IMR-90 (cell line): ENCODE data around the gene CST7. TPM values are rescaled to one million over a fixed set of nuclear protein-coding genes. Genes with fewer than 3 reads are reported as not detected.
A peak's percentile ranks its signal among the peaks of the same experiment; 100 is the strongest.

Experiments
- ATAC-seq: fragments of 200-7000 bp; cut with Tn5 transposase; 2 replicates; pipeline ENCODE4 v1.9.1; 2020; ENCODE audit warnings: low read depth, mild to moderate bottlenecking, moderate library complexity
- BruUV-seq: library from RNA; stranded (reverse); fragments of 400-500 nt; replicated peaks from 2 replicates; lab custom pipeline; 2021; lab: Mats Ljungman, UMichigan
- CTCF ChIA-PET: fragments of 300-600 bp; formaldehyde crosslinking; extraction: SDS; loops from one replicate; lab custom pipeline; 2021; ENCODE audit warnings: antibody characterized with exemption; lab: Yijun Ruan, JAX
- POLR2A ChIA-PET: fragments of 300-600 bp; sonication (Branson Sonifier 250); formaldehyde crosslinking; loops from one replicate; lab custom pipeline; 2022; ENCODE audit warnings: antibody characterized with exemption; ENCODE audit not compliant: unreplicated experiment; lab: Charles Lee
- DNase-seq: peaks from one replicate; pipeline ENCODE4 v3.0.0; 2013
- H2AFZ ChIP-seq: replicated peaks from 2 replicates; pipeline ENCODE3; 2013; ENCODE audit warnings: low read length, mild to moderate bottlenecking; ENCODE audit not compliant: poor library complexity
- H2AK5ac ChIP-seq: 2 replicates; pipeline ENCODE4 v1.6.1; 2013; ENCODE audit warnings: low read depth, low read length, inconsistent platforms
- H2AK9ac ChIP-seq: replicated peaks from 2 replicates; pipeline ENCODE3; 2013; ENCODE audit warnings: mild to moderate bottlenecking, low read depth, low read length, moderate library complexity; ENCODE audit not compliant: poor library complexity
- H2BK120ac ChIP-seq: 2 replicates; pipeline ENCODE4 v1.6.1; 2013; ENCODE audit warnings: low read depth, low read length, inconsistent platforms
- H2BK15ac ChIP-seq: 3 replicates; pipeline ENCODE4 v1.6.1; 2013; ENCODE audit warnings: low read depth, low read length, inconsistent platforms
- H2BK20ac ChIP-seq: 2 replicates; pipeline ENCODE4 v1.6.1; 2013; ENCODE audit warnings: low read depth, mild to moderate bottlenecking, inconsistent platforms, low read length, moderate library complexity
- H2BK5ac ChIP-seq: 2 replicates; pipeline ENCODE4 v1.6.1; 2013; ENCODE audit warnings: mild to moderate bottlenecking, low read depth, low read length, inconsistent platforms; ENCODE audit not compliant: poor library complexity, severe bottlenecking
- H3K14ac ChIP-seq: replicated peaks from 2 replicates; pipeline ENCODE4 v1.6.1; 2013; ENCODE audit warnings: low read depth, low read length, inconsistent platforms
- H3K18ac ChIP-seq: 2 replicates; pipeline ENCODE4 v1.6.1; 2013; ENCODE audit warnings: low read depth, low read length, control low read depth
- H3K23ac ChIP-seq: 2 replicates; pipeline ENCODE4 v1.6.1; 2013; ENCODE audit warnings: low read depth, low read length, inconsistent platforms
- H3K27ac ChIP-seq: 2 replicates; pipeline ENCODE4 v1.5.1; 2013; ENCODE audit warnings: mild to moderate bottlenecking, control low read depth, low read length; ENCODE audit not compliant: insufficient read depth
- H3K27me3 ChIP-seq: 2 replicates; pipeline ENCODE4 v1.6.1; 2013; ENCODE audit warnings: low read length; ENCODE audit not compliant: control insufficient read depth, insufficient read depth
- H3K36me3 ChIP-seq: 2 replicates; pipeline ENCODE4 v1.6.1; 2013; ENCODE audit warnings: low read length, mixed read lengths; ENCODE audit not compliant: control insufficient read depth, insufficient read depth
- H3K4ac ChIP-seq: 2 replicates; pipeline ENCODE4 v1.6.1; 2013; ENCODE audit warnings: low read depth, low read length, inconsistent platforms
- H3K4me1 ChIP-seq: 2 replicates; pipeline ENCODE4 v1.6.1; 2013; ENCODE audit warnings: low read length, mixed read lengths; ENCODE audit not compliant: control insufficient read depth, insufficient read depth
- H3K4me2 ChIP-seq: 2 replicates; pipeline ENCODE4 v1.6.1; 2013; ENCODE audit warnings: low read depth, mild to moderate bottlenecking, control low read depth, low read length, moderate library complexity
- H3K4me3 ChIP-seq: 2 replicates; pipeline ENCODE4 v1.5.1; 2013; ENCODE audit warnings: low read depth, mild to moderate bottlenecking, control low read depth, low read length, moderate library complexity; ENCODE audit not compliant: insufficient read depth
- H3K56ac ChIP-seq: 2 replicates; pipeline ENCODE4 v1.6.1; 2013; ENCODE audit warnings: low read length, inconsistent platforms; ENCODE audit not compliant: insufficient read depth; ENCODE audit errors: extremely low read depth
- H3K79me1 ChIP-seq, 2 experiments: 2 replicates each; pipeline ENCODE4 v1.6.1; 2013; ENCODE audit warnings: low read length in 2 of 2, inconsistent platforms in 1 of 2, low read depth in 1 of 2
- H3K9ac ChIP-seq: 2 replicates; pipeline ENCODE4 v1.6.1; 2013; ENCODE audit warnings: low read depth, low read length, control low read depth
- H3K9me1 ChIP-seq: 2 replicates; pipeline ENCODE4 v1.6.1; 2013; ENCODE audit warnings: low read length, inconsistent platforms; ENCODE audit not compliant: insufficient read depth
- H3K9me3 ChIP-seq: 2 replicates; pipeline ENCODE4 v1.6.1; 2013; ENCODE audit warnings: low read length; ENCODE audit not compliant: control insufficient read depth, insufficient read depth
- H4K20me1 ChIP-seq: 2 replicates; pipeline ENCODE4 v1.6.1; 2013; ENCODE audit warnings: low read length, inconsistent platforms; ENCODE audit not compliant: insufficient read depth
- H4K5ac ChIP-seq: 2 replicates; pipeline ENCODE4 v1.6.1; 2013; ENCODE audit warnings: mild to moderate bottlenecking, low read depth, low read length, control low read depth
- H4K8ac ChIP-seq, 2 experiments: 2 replicates each; pipeline ENCODE4 v1.6.1; 2013; ENCODE audit warnings: low read depth in 2 of 2, low read length in 2 of 2, control low read depth in 1 of 2, inconsistent platforms in 1 of 2
- H4K91ac ChIP-seq: 2 replicates; pipeline ENCODE4 v1.6.1; 2013; ENCODE audit warnings: low read depth, low read length, inconsistent platforms; ENCODE audit not compliant: insufficient read depth
- CEBPB ChIP-seq: IDR thresholded peaks from 2 replicates; pipeline ENCODE4 v1.6.1; 2012; ENCODE audit warnings: low read depth, low read length, improper control_type of control experiment
- MAFK ChIP-seq: IDR thresholded peaks from 2 replicates; pipeline ENCODE4 v1.6.1; 2012; ENCODE audit warnings: low read depth, low read length, improper control_type of control experiment
- WGBS, 2 experiments: methylation state at CpG; one replicate each; pipeline versions ENCODE4 v1.1.5 to v1.1.7; 2013; ENCODE audit warnings: missing lambda C conversion rate in 2 of 2; ENCODE audit not compliant: insufficient read length in 1 of 2; ENCODE audit errors: extremely low coverage in 2 of 2; 5-methylcytosine and 5-hydroxymethylcytosine counted together
- dilution Hi-C: fragments of 300-500 bp; cut with HindIII; formaldehyde crosslinking; loops from one replicate; pipeline ENCODE4 v1.14.3; 2018; ENCODE audit warnings: low sequenced_read_pairs; ENCODE audit not compliant: unreplicated experiment
- in situ Hi-C: fragments of 300-500 bp; cut with MboI; formaldehyde crosslinking; loops from 3 replicates; pipeline ENCODE4 v1.14.3; 2019; ENCODE audit warnings: low sequenced_read_pairs, inconsistent platforms, mixed read lengths
- intact Hi-C: fragments of 100-400 bp; cut with micrococcal nuclease; formaldehyde crosslinking; loops from 2 replicates; pipeline ENCODE4 v1.10.0; 2022
- polyA plus RNA-seq, 3 experiments: library from polyadenylated mRNA; depleted of rRNA; stranded (reverse); fragments of >200 nt; gene quantifications; 2 replicates each; pipeline ENCODE4 v1.2.3, GENCODE V29; 2012; ENCODE audit warnings: low replicate concordance in 1 of 3
- total RNA-seq: library from RNA; depleted of rRNA; stranded (reverse); fragments of >200 nt; gene quantifications from 2 replicates; pipeline ENCODE4 v1.2.3, GENCODE V29; 2012
- TF ChIP-seq, protein P1 (sequence below): conservative IDR thresholded peaks from 2 replicates; pipeline ENCODE4 v1.5.1; 2012; ENCODE audit warnings: mild to moderate bottlenecking, low read depth, low read length, improper control_type of control experiment
- TF ChIP-seq, protein P2 (sequence below): fragments of 150-350 bp; IDR thresholded peaks from 2 replicates; pipeline ENCODE4 v1.6.1; 2017; ENCODE audit warnings: mild to moderate bottlenecking, antibody characterized with exemption, low read length, low read depth

CST7 gene
- total and polyA plus RNA-seq, 2 of the 4 experiments (the other 2 are of a cell fraction) = not detected

DNA sequence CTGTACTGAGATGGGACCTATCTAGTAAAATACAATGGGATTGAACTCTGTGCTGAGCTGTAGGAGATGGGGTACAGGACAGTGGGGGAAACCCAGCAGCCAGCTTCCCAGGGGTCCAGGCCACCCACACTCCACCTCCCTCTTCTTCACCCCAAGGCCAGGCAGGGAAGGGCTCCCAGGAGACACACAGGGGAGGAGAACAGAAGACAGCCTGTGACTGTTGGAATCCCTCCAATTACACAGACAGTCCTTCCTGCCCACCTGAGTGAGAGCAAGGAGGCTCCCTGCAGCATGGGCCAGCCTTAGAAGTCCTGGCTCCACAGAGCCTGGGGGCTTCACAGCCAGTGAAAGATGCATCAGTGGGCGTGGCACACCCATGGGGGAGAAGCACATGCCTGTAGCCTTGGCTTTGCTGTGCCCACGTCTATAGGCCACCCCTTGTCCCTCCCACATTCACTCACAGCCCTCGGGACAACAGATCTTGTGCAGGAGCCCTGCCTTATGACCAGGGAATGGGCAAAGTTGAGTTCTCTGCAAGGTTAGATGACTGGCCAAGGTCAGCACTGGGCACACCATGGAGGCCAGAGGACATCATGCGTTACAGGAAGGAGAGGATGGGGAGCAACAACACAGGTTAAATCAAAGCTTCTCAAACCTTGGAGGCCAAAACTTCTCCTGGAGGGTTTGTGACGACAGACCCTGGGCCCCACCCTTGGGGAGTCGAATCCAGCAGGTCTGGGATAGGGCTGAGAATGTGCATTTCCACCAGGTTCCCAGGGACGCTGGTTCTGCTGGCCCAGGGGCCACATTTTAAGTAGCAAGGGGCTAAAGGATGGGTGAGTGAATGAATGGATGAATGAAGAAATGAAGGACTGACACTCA is 12.3 kb upstream of the CST7 start:
- no peak overlapping the region for H3K18ac ChIP-seq
- no peaks in the 10 kb centered on the region for H3K36me3 ChIP-seq
- in situ Hi-C loops (no loop called here), intact Hi-C loops (no loop called here), dilution Hi-C loops (no loop called here)
- no peak overlapping the region for H3K56ac ChIP-seq
- H3K4me3 ChIP-seq = no peak overlapping the region
- no peak for TF ChIP-seq MAFK
- TF ChIP-seq, protein P1, sequence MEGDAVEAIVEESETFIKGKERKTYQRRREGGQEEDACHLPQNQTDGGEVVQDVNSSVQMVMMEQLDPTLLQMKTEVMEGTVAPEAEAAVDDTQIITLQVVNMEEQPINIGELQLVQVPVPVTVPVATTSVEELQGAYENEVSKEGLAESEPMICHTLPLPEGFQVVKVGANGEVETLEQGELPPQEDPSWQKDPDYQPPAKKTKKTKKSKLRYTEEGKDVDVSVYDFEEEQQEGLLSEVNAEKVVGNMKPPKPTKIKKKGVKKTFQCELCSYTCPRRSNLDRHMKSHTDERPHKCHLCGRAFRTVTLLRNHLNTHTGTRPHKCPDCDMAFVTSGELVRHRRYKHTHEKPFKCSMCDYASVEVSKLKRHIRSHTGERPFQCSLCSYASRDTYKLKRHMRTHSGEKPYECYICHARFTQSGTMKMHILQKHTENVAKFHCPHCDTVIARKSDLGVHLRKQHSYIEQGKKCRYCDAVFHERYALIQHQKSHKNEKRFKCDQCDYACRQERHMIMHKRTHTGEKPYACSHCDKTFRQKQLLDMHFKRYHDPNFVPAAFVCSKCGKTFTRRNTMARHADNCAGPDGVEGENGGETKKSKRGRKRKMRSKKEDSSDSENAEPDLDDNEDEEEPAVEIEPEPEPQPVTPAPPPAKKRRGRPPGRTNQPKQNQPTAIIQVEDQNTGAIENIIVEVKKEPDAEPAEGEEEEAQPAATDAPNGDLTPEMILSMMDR = no peak
- TF ChIP-seq, protein P2, sequence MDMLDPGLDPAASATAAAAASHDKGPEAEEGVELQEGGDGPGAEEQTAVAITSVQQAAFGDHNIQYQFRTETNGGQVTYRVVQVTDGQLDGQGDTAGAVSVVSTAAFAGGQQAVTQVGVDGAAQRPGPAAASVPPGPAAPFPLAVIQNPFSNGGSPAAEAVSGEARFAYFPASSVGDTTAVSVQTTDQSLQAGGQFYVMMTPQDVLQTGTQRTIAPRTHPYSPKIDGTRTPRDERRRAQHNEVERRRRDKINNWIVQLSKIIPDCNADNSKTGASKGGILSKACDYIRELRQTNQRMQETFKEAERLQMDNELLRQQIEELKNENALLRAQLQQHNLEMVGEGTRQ = no peak
- TF ChIP-seq CEBPB = no peak
- no peaks in the 10 kb centered on the region for H3K4me1 ChIP-seq
- no peak overlapping the region for H3K14ac ChIP-seq
- H4K91ac ChIP-seq = no peak overlapping the region
- no peaks in the 10 kb centered on the region for H3K79me1 ChIP-seq
- POLR2A ChIA-PET = no interaction called here
- no peaks in the 10 kb centered on the region for H4K20me1 ChIP-seq
- no peak overlapping the region for H2AK5ac ChIP-seq
- no peak overlapping the region for H2BK5ac ChIP-seq
- no peak overlapping the region for H3K9ac ChIP-seq
- no peak overlapping the region for H3K4me2 ChIP-seq
- H4K5ac ChIP-seq = no peak overlapping the region
- ATAC-seq (no peak), DNase-seq (no peak)
- H3K9me3 ChIP-seq = no peaks in the 10 kb centered on the region
- no TSS peak for BruUV-seq
- CTCF ChIA-PET = no interaction called here
- peak overlapping the region; percentile 65 for H2AK9ac ChIP-seq
- H2BK120ac ChIP-seq = no peak overlapping the region
- 86% methylated on average over 1 of the region's 7 CpGs; no CpG with 5 or more reads in 1 of the 2 experiments for WGBS, 2 experiments
- no peak overlapping the region for H2BK20ac ChIP-seq
- H3K27me3 ChIP-seq = no peaks in the 10 kb centered on the region
- no peaks in the 10 kb centered on the region; the same call in 1 of the 2 replicates for H3K9me1 ChIP-seq
- H2BK15ac ChIP-seq = no peak overlapping the region
- H4K8ac ChIP-seq = no peak overlapping the region
- H3K4ac ChIP-seq = no peak overlapping the region
- H2AFZ ChIP-seq = no peak overlapping the region
- H3K23ac ChIP-seq = no peak overlapping the region
- H3K27ac ChIP-seq = no peak overlapping the region
